A673 (cell line): ENCODE measurements around the gene SRSF2. TPM values are rescaled to one million over a fixed set of nuclear protein-coding genes. Genes with fewer than 3 reads are reported as not detected.

Experiments
- BruUV-seq: library from RNA; stranded (reverse); fragments of 400-500 nt; replicated peaks from 2 replicates; lab custom pipeline; 2021; lab: Mats Ljungman, UMichigan
- CTCF ChIA-PET: fragments of 300-600 bp; sonication (Branson Sonifier 250); formaldehyde crosslinking; loops from one replicate; lab custom pipeline; 2022; ENCODE audit warnings: antibody characterized with exemption; lab: Charles Lee
- POLR2A ChIA-PET: fragments of 300-600 bp; sonication (Branson Sonifier 250); formaldehyde crosslinking; loops from one replicate; lab custom pipeline; 2022; ENCODE audit warnings: antibody characterized with exemption; ENCODE audit not compliant: low non-redundant PET; lab: Charles Lee
- DNase-seq: peaks from one replicate; pipeline ENCODE4 v3.0.0-alpha.2; 2015; ENCODE audit warnings: low spot score
- H3K27ac ChIP-seq: fragments of 200-600 bp; sonication (generic); 2 replicates; pipeline ENCODE4 v1.5.1; 2016; ENCODE audit warnings: mixed run types, low read depth, mild to moderate bottlenecking, mixed read lengths, antibody characterized with exemption, low read length; ENCODE audit not compliant: poor library complexity, severe bottlenecking
- H3K27me3 ChIP-seq: fragments of 200-600 bp; sonication (generic); replicated peaks from 2 replicates; pipeline ENCODE4 v1.6.1; 2017; ENCODE audit warnings: mixed run types, low read depth, mild to moderate bottlenecking, mixed read lengths, antibody characterized with exemption, low read length; ENCODE audit not compliant: insufficient read depth, poor library complexity
- H3K36me3 ChIP-seq: fragments of 200-600 bp; sonication (generic); 2 replicates; pipeline ENCODE4 v1.6.1; 2016; ENCODE audit warnings: mixed run types, mild to moderate bottlenecking, mixed read lengths, antibody characterized with exemption, low read length; ENCODE audit not compliant: insufficient read depth, poor library complexity, severe bottlenecking
- H3K4me1 ChIP-seq: fragments of 200-600 bp; sonication (generic); 2 replicates; pipeline ENCODE4 v1.6.1; 2017; ENCODE audit warnings: mixed run types, mild to moderate bottlenecking, mixed read lengths, antibody characterized with exemption, low read length; ENCODE audit not compliant: insufficient read depth, poor library complexity, severe bottlenecking
- H3K4me3 ChIP-seq: fragments of 200-600 bp; sonication (generic); 2 replicates; pipeline ENCODE4 v1.5.1; 2016; ENCODE audit warnings: low read depth, mixed run types, mild to moderate bottlenecking, mixed read lengths, low read length; ENCODE audit not compliant: poor library complexity, severe bottlenecking
- H3K9me3 ChIP-seq: fragments of 200-600 bp; sonication (generic); 2 replicates; pipeline ENCODE4 v1.6.1; 2016; ENCODE audit warnings: mixed run types, low read depth, mild to moderate bottlenecking, mixed read lengths, antibody characterized with exemption, low read length; ENCODE audit not compliant: poor library complexity, severe bottlenecking
- EZH2 ChIP-seq: fragments of 200-600 bp; sonication (generic); IDR thresholded peaks from 2 replicates; pipeline ENCODE4 v1.6.1; 2017; ENCODE audit warnings: borderline replicate concordance, low read depth, mild to moderate bottlenecking, mixed read lengths, antibody characterized with exemption, low read length; ENCODE audit not compliant: poor library complexity, severe bottlenecking
- intact Hi-C: fragments of 100-400 bp; cut with micrococcal nuclease; formaldehyde crosslinking; loops from one replicate; pipeline ENCODE4 v1.10.0; 2022; ENCODE audit not compliant: unreplicated experiment
- total RNA-seq: library from RNA; stranded (reverse); gene quantifications from 2 replicates; pipeline ENCODE4 v1.2.3, GENCODE V29; 2021
- TF ChIP-seq, protein P1 (sequence below): fragments of 300-800, 200-600 bp; sonication (generic); conservative IDR thresholded peaks from 2 replicates; pipeline ENCODE4 v1.5.1; 2017; ENCODE audit warnings: low read depth, mild to moderate bottlenecking, antibody characterized with exemption, low read length, moderate library complexity, mixed read lengths

The SRSF2 gene
- total RNA-seq, 1 experiment from 2014 or later, result 406 TPM

DNA sequence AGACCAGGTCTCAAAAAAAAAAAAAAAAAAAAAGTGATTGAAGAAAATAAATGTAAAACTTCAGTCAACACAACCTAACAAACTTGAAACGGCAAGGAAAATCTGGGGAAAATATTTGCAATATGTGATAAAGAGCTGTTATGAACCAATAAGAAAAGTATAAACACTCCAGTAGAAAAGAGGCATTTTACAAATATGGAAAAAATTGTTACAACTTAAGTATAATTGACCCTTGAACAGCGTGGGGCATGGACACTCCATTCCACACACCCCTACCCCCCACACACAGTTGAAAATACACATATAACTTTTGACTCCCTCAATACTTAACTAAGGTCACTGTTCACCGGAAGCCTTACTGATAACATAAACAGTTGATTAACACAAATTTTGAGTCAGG lies 21.4 kb upstream of the SRSF2 start:
- POLR2A ChIA-PET, result no interaction called here
- peaks cover 4% of the 10 kb centered on the region for H3K36me3 ChIP-seq
- BruUV-seq, result no TSS peak
- H3K9me3 ChIP-seq, result no peaks in the 10 kb centered on the region
- CTCF ChIA-PET, result no interaction called here
- H3K4me3 ChIP-seq, result no peak overlapping the region
- H3K4me1 ChIP-seq, result no peaks in the 10 kb centered on the region
- no peak overlapping the region for H3K27ac ChIP-seq
- TF ChIP-seq, protein P1, sequence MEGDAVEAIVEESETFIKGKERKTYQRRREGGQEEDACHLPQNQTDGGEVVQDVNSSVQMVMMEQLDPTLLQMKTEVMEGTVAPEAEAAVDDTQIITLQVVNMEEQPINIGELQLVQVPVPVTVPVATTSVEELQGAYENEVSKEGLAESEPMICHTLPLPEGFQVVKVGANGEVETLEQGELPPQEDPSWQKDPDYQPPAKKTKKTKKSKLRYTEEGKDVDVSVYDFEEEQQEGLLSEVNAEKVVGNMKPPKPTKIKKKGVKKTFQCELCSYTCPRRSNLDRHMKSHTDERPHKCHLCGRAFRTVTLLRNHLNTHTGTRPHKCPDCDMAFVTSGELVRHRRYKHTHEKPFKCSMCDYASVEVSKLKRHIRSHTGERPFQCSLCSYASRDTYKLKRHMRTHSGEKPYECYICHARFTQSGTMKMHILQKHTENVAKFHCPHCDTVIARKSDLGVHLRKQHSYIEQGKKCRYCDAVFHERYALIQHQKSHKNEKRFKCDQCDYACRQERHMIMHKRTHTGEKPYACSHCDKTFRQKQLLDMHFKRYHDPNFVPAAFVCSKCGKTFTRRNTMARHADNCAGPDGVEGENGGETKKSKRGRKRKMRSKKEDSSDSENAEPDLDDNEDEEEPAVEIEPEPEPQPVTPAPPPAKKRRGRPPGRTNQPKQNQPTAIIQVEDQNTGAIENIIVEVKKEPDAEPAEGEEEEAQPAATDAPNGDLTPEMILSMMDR, result no peak
- no peak for TF ChIP-seq EZH2
- H3K27me3 ChIP-seq, result no peaks in the 10 kb centered on the region
- no peak for DNase-seq
- intact Hi-C loops, result no loop called here

DNA sequence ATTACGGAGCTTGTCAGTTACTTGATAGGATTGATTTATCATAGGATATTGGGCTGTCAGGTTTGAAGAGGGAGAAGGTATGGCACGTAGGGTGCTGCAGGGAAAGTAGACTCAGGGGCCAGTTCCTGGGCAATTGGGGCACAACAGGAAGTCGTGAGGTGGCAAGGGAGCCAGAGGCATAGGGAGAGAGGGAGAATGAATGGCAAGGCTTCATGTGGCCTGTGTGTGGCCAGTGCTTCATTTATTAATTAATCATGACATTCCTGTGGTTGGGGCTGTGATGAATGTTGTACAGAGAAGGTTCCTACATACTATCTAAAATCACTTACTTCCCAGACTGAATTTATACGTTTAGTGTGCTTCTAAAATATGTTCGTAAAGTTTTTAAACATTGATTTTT lies 20.1 kb upstream of the SRSF2 start:
- Histone ChIP-seq H3K27ac (no peak overlapping the region), H3K9me3 (no peaks in the 10 kb centered on the region), H3K27me3 (no peaks in the 10 kb centered on the region), H3K4me1 (no peaks in the 10 kb centered on the region), H3K36me3 (peaks cover 4% of the 10 kb centered on the region), H3K4me3 (no peak overlapping the region)
- CTCF ChIA-PET, result no interaction called here
- intact Hi-C loops, result no loop called here
- DNase-seq, result no peak
- no TSS peak for BruUV-seq
- POLR2A ChIA-PET, result no interaction called here
- TF ChIP-seq, protein P1, result no peak
- TF ChIP-seq EZH2, result no peak

DNA sequence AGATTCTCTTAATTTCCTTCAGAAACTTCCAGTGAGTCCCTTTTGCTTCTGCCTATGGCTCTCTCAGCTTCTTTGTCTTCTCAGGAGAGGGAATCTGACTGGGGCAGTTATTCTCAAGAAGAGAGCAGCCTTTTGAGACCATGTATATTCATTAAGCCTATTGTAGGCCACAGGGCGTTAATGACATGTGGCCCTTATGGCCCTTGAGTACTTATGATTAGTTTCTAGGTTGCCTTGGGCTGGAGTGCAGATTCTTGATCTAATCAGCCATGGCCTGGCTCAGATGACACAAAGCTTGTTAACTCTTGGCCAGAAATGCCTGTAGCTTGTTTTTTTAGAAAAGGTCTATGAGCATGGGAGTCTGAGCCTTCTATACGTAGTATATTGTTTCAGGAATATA lies 18.2 kb upstream of the SRSF2 start:
- ChIA-PET CTCF (interaction anchor here (0.6 kb wide), 1 partner anchor 17 kb away, joined by 3 read pairs; no protein-coding TSS in a partner anchor), POLR2A (no interaction called here)
- intact Hi-C loops, result no loop called here
- Histone ChIP-seq H3K9me3 (no peaks in the 10 kb centered on the region), H3K36me3 (peaks cover 8% of the 10 kb centered on the region), H3K27ac (no peak overlapping the region), H3K27me3 (no peaks in the 10 kb centered on the region), H3K4me3 (no peak overlapping the region), H3K4me1 (no peaks in the 10 kb centered on the region)
- no peak for DNase-seq
- no TSS peak for BruUV-seq
- TF ChIP-seq, protein P1, result no peak
- no peak for TF ChIP-seq EZH2
